ENCODE results near the gene SSR1. TPM values are rescaled to one million over a fixed set of nuclear protein-coding genes. Genes with fewer than 3 reads are reported as not detected.

SSR1 gene
- total and polyA plus RNA-seq, 2 of the 13 experiments (the other 11 are each of a cell fraction or from before 2014, with no cell fraction given): 203 to 243 TPM

DNA sequence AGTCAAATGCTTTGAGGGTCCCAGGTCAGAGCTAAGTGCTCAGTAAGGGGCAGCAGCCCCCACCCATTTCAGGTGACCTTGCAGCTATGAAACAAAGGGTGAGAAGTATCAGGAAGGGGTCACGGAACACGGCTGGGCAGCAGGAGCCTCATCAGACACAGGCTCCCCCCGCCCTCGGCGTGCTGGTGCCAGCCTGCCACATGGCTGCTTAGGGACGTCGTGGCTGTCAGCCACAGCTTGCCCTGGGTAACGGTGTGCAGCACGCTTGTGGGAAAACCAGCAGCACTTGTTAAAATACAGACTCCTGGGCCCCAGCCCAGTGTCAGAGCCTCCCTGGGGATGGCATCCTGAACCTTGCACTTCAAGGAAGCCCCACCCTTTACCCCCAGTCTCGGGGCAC is 39.3 kb downstream of the SSR1 start:
- Histone ChIP-seq H2AFZ (ENCODE audit: low read length) (no peak overlapping the region), H3K9ac (ENCODE audit: insufficient read depth, low read depth, low read length) (no peak overlapping the region), H3K36me3 (replicated peaks in 1 of 2; ENCODE audit: control insufficient read depth in 1 of 2, insufficient read depth in 2 of 2, low read length in 2 of 2) (no peaks in the 10 kb centered on the region), H3K4me2 (ENCODE audit: low read depth, low read length) (no peak overlapping the region), H3K4me3 (replicated peaks in 1 of 3; ENCODE audit: insufficient read depth in 1 of 3, low read depth in 2 of 3, low read length in 3 of 3) (no peak overlapping the region), H3K9me3 (ENCODE audit: low read length) (no peaks in the 10 kb centered on the region), H3K27me3 (ENCODE audit: control insufficient read depth in 1 of 2, insufficient read depth in 2 of 2, low read length in 2 of 2) (no peaks in the 10 kb centered on the region), H3K27ac (ENCODE audit: extremely low read length, insufficient read depth, low read length) (no peak overlapping the region), H3K4me1 (ENCODE audit: insufficient read depth, low read length) (peaks cover 30% of the 10 kb centered on the region), H4K20me1 (ENCODE audit: insufficient read depth, low read length) (no peaks in the 10 kb centered on the region), H3K79me2 (ENCODE audit: insufficient read depth, low read length) (no peaks in the 10 kb centered on the region)
- in situ Hi-C loops (cut with HindIII; ENCODE audit: extremely low pct_ligation_motif_present, low pct_unique_long_range_greater_than_20kb) (no loop called here), intact Hi-C loops (cut with micrococcal nuclease; ENCODE audit: unreplicated experiment) (no loop called here)
- FAIRE-seq: no peak
- POLR2A ChIA-PET: no interaction called here
- 84% methylated on average over 8 of the region's 10 CpGs for WGBS (ENCODE audit: low lambda C conversion rate)
- no peak for ATAC-seq
- CTCF ChIA-PET (ENCODE audit: low intra/inter-chr PET ratio, low total read pairs): no interaction called here
- no TSS peak for BruUV-seq (replicated peaks)
- no peak for DNase-seq (ENCODE audit: low spot score)
- TF ChIP-seq ZNF83 (CRISPR knock-in tag; IDR thresholded peaks at IDR 0.05; ENCODE audit: borderline replicate concordance) (no peak), KDM5B (CRISPR knock-in tag; IDR thresholded peaks at IDR 0.05; ENCODE audit: borderline replicate concordance) (no peak), SUZ12 (IDR thresholded peaks at IDR 0.05; ENCODE audit: low read depth, low read length) (no peak), ZNF816 (CRISPR knock-in tag; IDR thresholded peaks at IDR 0.05; ENCODE audit: borderline replicate concordance) (no peak), ZNF230 (CRISPR knock-in tag; IDR thresholded peaks at IDR 0.05) (no peak), ZFY (CRISPR knock-in tag; IDR thresholded peaks at IDR 0.05) (no peak), TCF12 (IDR thresholded peaks at IDR 0.05) (no peak), TCF12 (CRISPR knock-in tag; IDR thresholded peaks at IDR 0.05) (no peak), TCF7 (IDR thresholded peaks at IDR 0.05; ENCODE audit: low read depth) (no peak), ZNF780A (CRISPR knock-in tag; IDR thresholded peaks at IDR 0.05) (no peak), ZNF12 (CRISPR knock-in tag; IDR thresholded peaks at IDR 0.05) (no peak), ZNF747 (CRISPR knock-in tag; IDR thresholded peaks at IDR 0.05; ENCODE audit: borderline replicate concordance) (no peak), HMG20B (CRISPR knock-in tag; conservative IDR thresholded peaks at IDR 0.05) (no peak), YEATS4 (CRISPR knock-in tag; IDR thresholded peaks at IDR 0.05; ENCODE audit: borderline replicate concordance) (no peak), NFKBIZ (CRISPR knock-in tag; IDR thresholded peaks at IDR 0.05) (no peak)
- TF ChIP-seq, protein P1, sequence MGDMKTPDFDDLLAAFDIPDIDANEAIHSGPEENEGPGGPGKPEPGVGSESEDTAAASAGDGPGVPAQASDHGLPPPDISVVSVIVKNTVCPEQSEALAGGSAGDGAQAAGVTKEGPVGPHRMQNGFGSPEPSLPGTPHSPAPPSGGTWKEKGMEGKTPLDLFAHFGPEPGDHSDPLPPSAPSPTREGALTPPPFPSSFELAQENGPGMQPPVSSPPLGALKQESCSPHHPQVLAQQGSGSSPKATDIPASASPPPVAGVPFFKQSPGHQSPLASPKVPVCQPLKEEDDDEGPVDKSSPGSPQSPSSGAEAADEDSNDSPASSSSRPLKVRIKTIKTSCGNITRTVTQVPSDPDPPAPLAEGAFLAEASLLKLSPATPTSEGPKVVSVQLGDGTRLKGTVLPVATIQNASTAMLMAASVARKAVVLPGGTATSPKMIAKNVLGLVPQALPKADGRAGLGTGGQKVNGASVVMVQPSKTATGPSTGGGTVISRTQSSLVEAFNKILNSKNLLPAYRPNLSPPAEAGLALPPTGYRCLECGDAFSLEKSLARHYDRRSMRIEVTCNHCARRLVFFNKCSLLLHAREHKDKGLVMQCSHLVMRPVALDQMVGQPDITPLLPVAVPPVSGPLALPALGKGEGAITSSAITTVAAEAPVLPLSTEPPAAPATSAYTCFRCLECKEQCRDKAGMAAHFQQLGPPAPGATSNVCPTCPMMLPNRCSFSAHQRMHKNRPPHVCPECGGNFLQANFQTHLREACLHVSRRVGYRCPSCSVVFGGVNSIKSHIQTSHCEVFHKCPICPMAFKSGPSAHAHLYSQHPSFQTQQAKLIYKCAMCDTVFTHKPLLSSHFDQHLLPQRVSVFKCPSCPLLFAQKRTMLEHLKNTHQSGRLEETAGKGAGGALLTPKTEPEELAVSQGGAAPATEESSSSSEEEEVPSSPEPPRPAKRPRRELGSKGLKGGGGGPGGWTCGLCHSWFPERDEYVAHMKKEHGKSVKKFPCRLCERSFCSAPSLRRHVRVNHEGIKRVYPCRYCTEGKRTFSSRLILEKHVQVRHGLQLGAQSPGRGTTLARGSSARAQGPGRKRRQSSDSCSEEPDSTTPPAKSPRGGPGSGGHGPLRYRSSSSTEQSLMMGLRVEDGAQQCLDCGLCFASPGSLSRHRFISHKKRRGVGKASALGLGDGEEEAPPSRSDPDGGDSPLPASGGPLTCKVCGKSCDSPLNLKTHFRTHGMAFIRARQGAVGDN (CRISPR knock-in tag; IDR thresholded peaks at IDR 0.05): no peak
- TF ChIP-seq, protein P2, sequence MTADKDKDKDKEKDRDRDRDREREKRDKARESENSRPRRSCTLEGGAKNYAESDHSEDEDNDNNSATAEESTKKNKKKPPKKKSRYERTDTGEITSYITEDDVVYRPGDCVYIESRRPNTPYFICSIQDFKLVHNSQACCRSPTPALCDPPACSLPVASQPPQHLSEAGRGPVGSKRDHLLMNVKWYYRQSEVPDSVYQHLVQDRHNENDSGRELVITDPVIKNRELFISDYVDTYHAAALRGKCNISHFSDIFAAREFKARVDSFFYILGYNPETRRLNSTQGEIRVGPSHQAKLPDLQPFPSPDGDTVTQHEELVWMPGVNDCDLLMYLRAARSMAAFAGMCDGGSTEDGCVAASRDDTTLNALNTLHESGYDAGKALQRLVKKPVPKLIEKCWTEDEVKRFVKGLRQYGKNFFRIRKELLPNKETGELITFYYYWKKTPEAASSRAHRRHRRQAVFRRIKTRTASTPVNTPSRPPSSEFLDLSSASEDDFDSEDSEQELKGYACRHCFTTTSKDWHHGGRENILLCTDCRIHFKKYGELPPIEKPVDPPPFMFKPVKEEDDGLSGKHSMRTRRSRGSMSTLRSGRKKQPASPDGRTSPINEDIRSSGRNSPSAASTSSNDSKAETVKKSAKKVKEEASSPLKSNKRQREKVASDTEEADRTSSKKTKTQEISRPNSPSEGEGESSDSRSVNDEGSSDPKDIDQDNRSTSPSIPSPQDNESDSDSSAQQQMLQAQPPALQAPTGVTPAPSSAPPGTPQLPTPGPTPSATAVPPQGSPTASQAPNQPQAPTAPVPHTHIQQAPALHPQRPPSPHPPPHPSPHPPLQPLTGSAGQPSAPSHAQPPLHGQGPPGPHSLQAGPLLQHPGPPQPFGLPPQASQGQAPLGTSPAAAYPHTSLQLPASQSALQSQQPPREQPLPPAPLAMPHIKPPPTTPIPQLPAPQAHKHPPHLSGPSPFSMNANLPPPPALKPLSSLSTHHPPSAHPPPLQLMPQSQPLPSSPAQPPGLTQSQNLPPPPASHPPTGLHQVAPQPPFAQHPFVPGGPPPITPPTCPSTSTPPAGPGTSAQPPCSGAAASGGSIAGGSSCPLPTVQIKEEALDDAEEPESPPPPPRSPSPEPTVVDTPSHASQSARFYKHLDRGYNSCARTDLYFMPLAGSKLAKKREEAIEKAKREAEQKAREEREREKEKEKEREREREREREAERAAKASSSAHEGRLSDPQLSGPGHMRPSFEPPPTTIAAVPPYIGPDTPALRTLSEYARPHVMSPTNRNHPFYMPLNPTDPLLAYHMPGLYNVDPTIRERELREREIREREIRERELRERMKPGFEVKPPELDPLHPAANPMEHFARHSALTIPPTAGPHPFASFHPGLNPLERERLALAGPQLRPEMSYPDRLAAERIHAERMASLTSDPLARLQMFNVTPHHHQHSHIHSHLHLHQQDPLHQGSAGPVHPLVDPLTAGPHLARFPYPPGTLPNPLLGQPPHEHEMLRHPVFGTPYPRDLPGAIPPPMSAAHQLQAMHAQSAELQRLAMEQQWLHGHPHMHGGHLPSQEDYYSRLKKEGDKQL (CRISPR knock-in tag; IDR thresholded peaks at IDR 0.05; ENCODE audit: low read depth): no peak
- TF ChIP-seq, protein P3, sequence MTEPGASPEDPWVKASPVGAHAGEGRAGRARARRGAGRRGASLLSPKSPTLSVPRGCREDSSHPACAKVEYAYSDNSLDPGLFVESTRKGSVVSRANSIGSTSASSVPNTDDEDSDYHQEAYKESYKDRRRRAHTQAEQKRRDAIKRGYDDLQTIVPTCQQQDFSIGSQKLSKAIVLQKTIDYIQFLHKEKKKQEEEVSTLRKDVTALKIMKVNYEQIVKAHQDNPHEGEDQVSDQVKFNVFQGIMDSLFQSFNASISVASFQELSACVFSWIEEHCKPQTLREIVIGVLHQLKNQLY (CRISPR knock-in tag; IDR thresholded peaks at IDR 0.05): no peak
